Nephron progenitor cell (in vitro differentiated cells): Measurements from ENCODE around the gene RB1.

ENCODE experiments used
- DNase-seq: peaks from one replicate; pipeline ENCODE4 v3.0.0; 2021
- H3K27ac Mint-ChIP-seq: 2 replicates; pipeline ENCODE4 v1.8.0; 2021; ENCODE audit warnings: mild to moderate bottlenecking, moderate library complexity, mixed read lengths
- H3K27me3 Mint-ChIP-seq: 2 replicates; pipeline ENCODE4 v1.8.0; 2021; ENCODE audit warnings: mild to moderate bottlenecking, low read depth, mixed read lengths; ENCODE audit not compliant: poor library complexity
- H3K36me3 Mint-ChIP-seq: 2 replicates; pipeline ENCODE4 v1.8.0; 2021; ENCODE audit warnings: low read depth, mixed read lengths
- H3K4me1 Mint-ChIP-seq: 2 replicates; pipeline ENCODE4 v1.8.0; 2021; ENCODE audit warnings: mixed read lengths
- H3K4me3 Mint-ChIP-seq: 2 replicates; pipeline ENCODE4 v1.8.0; 2021; ENCODE audit warnings: mild to moderate bottlenecking, moderate library complexity, mixed read lengths
- H3K9me3 Mint-ChIP-seq: 2 replicates; pipeline ENCODE4 v1.8.0; 2021; ENCODE audit warnings: mild to moderate bottlenecking, moderate library complexity, mixed read lengths
- CTCF ChIP-seq: fragments of 200-600 bp; sonication (generic); IDR thresholded peaks from 2 replicates; pipeline ENCODE4 v1.5.0; 2021; ENCODE audit warnings: antibody characterized with exemption

Gene RB1

GRCh38 chr13:48490241-48490640 lies 186.7 kb downstream of the RB1 start:
- no peaks in the 10 kb centered on the region for H3K27me3 Mint-ChIP-seq
- TF ChIP-seq CTCF: no peak
- no peak overlapping the region for H3K4me3 Mint-ChIP-seq
- DNase-seq: no peak
- no peak overlapping the region for H3K27ac Mint-ChIP-seq
- peaks cover 42% of the 10 kb centered on the region for H3K36me3 Mint-ChIP-seq
- no peaks in the 10 kb centered on the region for H3K4me1 Mint-ChIP-seq
- peaks cover 16% of the 10 kb centered on the region for H3K9me3 Mint-ChIP-seq

GRCh38 chr13:48491423-48492095 lies 188.0 kb downstream of the RB1 start:
- H3K36me3 Mint-ChIP-seq: peaks cover 43% of the 10 kb centered on the region
- H3K27me3 Mint-ChIP-seq: no peaks in the 10 kb centered on the region
- DNase-seq: no peak
- TF ChIP-seq CTCF: no peak
- H3K4me1 Mint-ChIP-seq: no peaks in the 10 kb centered on the region
- no peak overlapping the region for H3K27ac Mint-ChIP-seq
- H3K9me3 Mint-ChIP-seq: peaks cover 12% of the 10 kb centered on the region
- no peak overlapping the region for H3K4me3 Mint-ChIP-seq

- no peak for TF ChIP-seq CTCF
- H3K9me3 Mint-ChIP-seq: peaks cover 12% of the 10 kb centered on the region
- DNase-seq: no peak
- H3K4me3 Mint-ChIP-seq: no peak overlapping the region
- no peaks in the 10 kb centered on the region for H3K27me3 Mint-ChIP-seq
- H3K27ac Mint-ChIP-seq: no peak overlapping the region
- H3K36me3 Mint-ChIP-seq: peaks cover 42% of the 10 kb centered on the region
- peaks cover 4% of the 10 kb centered on the region for H3K4me1 Mint-ChIP-seq
Measured at GRCh38 chr13:48492096-48492440, 188.5 kb downstream of the RB1 start.

GRCh38 chr13:48492470-48493065 lies 189.0 kb downstream of the RB1 start:
- Mint-ChIP-seq H3K4me3 (no peak overlapping the region), H3K4me1 (peaks cover 7% of the 10 kb centered on the region), H3K9me3 (peaks cover 8% of the 10 kb centered on the region), H3K27me3 (no peaks in the 10 kb centered on the region), H3K36me3 (peaks cover 40% of the 10 kb centered on the region), H3K27ac (no peak overlapping the region)
- TF ChIP-seq CTCF: no peak
- no peak for DNase-seq

GRCh38 chr13:48493066-48493765 lies 189.7 kb downstream of the RB1 start:
- H3K36me3 Mint-ChIP-seq: peaks cover 33% of the 10 kb centered on the region
- DNase-seq: no peak
- no peaks in the 10 kb centered on the region for H3K27me3 Mint-ChIP-seq

More at GRCh38 chr13:48493066-48493765, 189.7 kb downstream of the RB1 start:
- no peak for TF ChIP-seq CTCF
- H3K4me1 Mint-ChIP-seq: peaks cover 7% of the 10 kb centered on the region
- no peak overlapping the region for H3K4me3 Mint-ChIP-seq
- no peak overlapping the region for H3K27ac Mint-ChIP-seq
- peaks cover 2% of the 10 kb centered on the region for H3K9me3 Mint-ChIP-seq
